Natural killer cell (primary cell): Measurements from ENCODE around the gene NDUFV1. TPM values are rescaled to one million over a fixed set of nuclear protein-coding genes. Genes with fewer than 3 reads are reported as not detected.

Experiments used
- ATAC-seq, 3 donors: fragments of 150-1000 bp in 2 of 3; fragments of 200-7000 bp in 1 of 3; cut with Tn5 transposase; 1 replicate in 1 of 3; 2 replicates in 2 of 3; pipeline ENCODE4 v1.10.0; 2021; ENCODE audit warnings: mild to moderate bottlenecking in 2 of 3, moderate library complexity in 2 of 3
- DNase-seq, 2 donors: peaks; one replicate each; pipeline versions ENCODE4 v3.0.0 to v3.0.0-alpha.2; 2013 to 2021; ENCODE audit warnings: mixed read lengths in 1 of 2
- H3K27ac ChIP-seq: one replicate; pipeline ENCODE4 v1.5.1; 2013; ENCODE audit warnings: mild to moderate bottlenecking, low read length
- H3K27me3 ChIP-seq: one replicate; pipeline ENCODE4 v1.6.1; 2013; ENCODE audit warnings: low read length; ENCODE audit not compliant: control insufficient read depth, insufficient read depth
- H3K36me3 ChIP-seq: one replicate; pipeline ENCODE4 v1.6.1; 2013; ENCODE audit warnings: low read length; ENCODE audit not compliant: control insufficient read depth, insufficient read depth
- H3K4me1 ChIP-seq: one replicate; pipeline ENCODE4 v1.6.1; 2013; ENCODE audit warnings: low read length; ENCODE audit not compliant: control insufficient read depth, insufficient read depth
- H3K4me3 ChIP-seq: one replicate; pipeline ENCODE4 v1.5.1; 2013; ENCODE audit warnings: low read length
- H3K9me3 ChIP-seq: one replicate; pipeline ENCODE4 v1.6.1; 2013; ENCODE audit warnings: low read length; ENCODE audit not compliant: control insufficient read depth, insufficient read depth
- H3K27ac Mint-ChIP-seq, 2 donors: one replicate each; pipeline ENCODE4 v1.8.0; 2022; ENCODE audit warnings: mild to moderate bottlenecking in 2 of 2, mixed read lengths in 2 of 2, moderate library complexity in 1 of 2
- H3K27me3 Mint-ChIP-seq, 2 donors: one replicate each; pipeline ENCODE4 v1.8.0; 2022; ENCODE audit warnings: low read depth in 2 of 2, mixed read lengths in 2 of 2
- H3K36me3 Mint-ChIP-seq: one replicate; pipeline ENCODE4 v1.8.0; 2022; ENCODE audit warnings: mixed read lengths
- H3K4me1 Mint-ChIP-seq, 2 donors: one replicate each; pipeline ENCODE4 v1.8.0; 2022; ENCODE audit warnings: mixed read lengths in 2 of 2
- H3K4me3 Mint-ChIP-seq: one replicate; pipeline ENCODE4 v1.8.0; 2022; ENCODE audit warnings: mild to moderate bottlenecking, moderate library complexity, mixed read lengths
- H3K9me3 Mint-ChIP-seq, 2 donors: one replicate each; pipeline ENCODE4 v1.8.0; 2022; ENCODE audit warnings: mixed read lengths in 2 of 2
- CTCF ChIP-seq: fragments of 200-600 bp; IDR thresholded peaks from one replicate; pipeline ENCODE4 v1.8.0; 2022; ENCODE audit warnings: antibody characterized with exemption
- WGBS: methylation state at CpG from one replicate; pipeline ENCODE4 v1.1.7; 2013; ENCODE audit warnings: missing lambda C conversion rate; ENCODE audit not compliant: insufficient coverage; 5-methylcytosine and 5-hydroxymethylcytosine counted together
- intact Hi-C: fragments of 100-400 bp; cut with micrococcal nuclease; formaldehyde crosslinking; loops from one replicate; pipeline ENCODE4 v1.14.2; 2022
- total RNA-seq, 4 donors: library from RNA; stranded (reverse); fragments of 120-200 nt in 1 of 4; gene quantifications; one replicate each; pipeline versions ENCODE4 v1.2.3 to v1.2.4, GENCODE V29; 2013 to 2022

NDUFV1 gene
- total RNA-seq, result 100 to 1,000 TPM; 346 to 393 (median 360) TPM
- 201 TPM for total RNA-seq (2013)

DNA sequence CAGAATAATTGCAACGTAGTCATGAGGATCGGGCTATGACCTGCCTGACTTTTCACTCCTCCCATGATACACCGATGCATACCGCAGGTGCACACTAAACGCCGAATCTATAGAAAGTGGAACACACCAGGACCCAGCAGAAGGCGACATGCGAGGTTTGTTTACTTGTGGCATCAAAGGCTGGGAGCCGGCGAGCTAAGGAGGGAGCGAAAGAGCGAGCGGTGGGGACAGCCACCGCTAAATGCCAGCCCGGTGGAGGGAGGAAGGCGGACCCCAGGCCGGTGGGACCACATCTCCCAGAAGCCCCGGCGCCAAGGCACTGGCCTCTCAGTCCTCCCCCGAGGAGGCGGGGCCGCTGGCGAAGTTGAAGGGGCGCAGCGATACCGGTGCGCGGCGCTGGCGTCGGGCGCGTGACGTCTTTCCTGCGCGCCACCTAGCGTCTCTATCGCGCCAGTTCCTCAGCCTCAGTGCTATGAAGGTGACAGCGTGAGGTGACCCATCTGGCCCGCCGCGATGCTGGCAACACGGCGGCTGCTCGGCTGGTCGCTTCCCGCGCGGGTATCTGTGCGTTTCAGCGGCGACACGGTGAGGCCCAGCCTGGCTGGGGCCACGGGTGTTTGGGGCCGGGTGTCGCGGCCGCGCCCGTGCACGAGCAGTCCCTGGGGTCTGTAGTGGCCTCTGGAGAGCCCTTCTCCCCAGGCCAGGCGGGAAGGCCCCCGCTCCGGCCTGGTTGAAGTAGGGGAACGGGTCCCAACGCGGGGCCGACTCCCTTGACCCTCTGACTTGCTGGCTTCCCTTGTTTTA, at the start of gene NDUFV1:
TSS of gene NDUFV1 (plus strand) at position 445 of the 804 bp plus-strand sequence. CDS start at position 514, 69 bp downstream.
- Mint-ChIP-seq H3K27me3 (no peaks in the 10 kb centered on the region), H3K9me3 (no peaks in the 10 kb centered on the region), H3K27ac (peak within 1 kb of the TSS; percentile 78 to 91), H3K4me1 (peaks cover 10 to 16% of the 10 kb centered on the region in 2 donors), H3K36me3 (no peaks in the 10 kb centered on the region), H3K4me3 (peak within 1 kb of the TSS; percentile 91)
- TF ChIP-seq CTCF, result peak; percentile 74
- Histone ChIP-seq H3K27me3 (no peaks in the 10 kb centered on the region), H3K36me3 (peaks cover 32% of the 10 kb centered on the region), H3K4me1 (peaks cover 23% of the 10 kb centered on the region), H3K27ac (peak within 1 kb of the TSS; percentile 51), H3K4me3 (peak within 1 kb of the TSS; percentile 55), H3K9me3 (no peaks in the 10 kb centered on the region)
- ATAC-seq (peak; percentile 98 to 99 (median 99)), DNase-seq (peak; percentile 94 to 98)
- intact Hi-C loops, result loop anchor here (5.0 kb wide), 1 partner anchor 34 kb away; no protein-coding TSS in a partner anchor
- under 1% methylated on average over 69 of the region's 69 CpGs for WGBS

DNA sequence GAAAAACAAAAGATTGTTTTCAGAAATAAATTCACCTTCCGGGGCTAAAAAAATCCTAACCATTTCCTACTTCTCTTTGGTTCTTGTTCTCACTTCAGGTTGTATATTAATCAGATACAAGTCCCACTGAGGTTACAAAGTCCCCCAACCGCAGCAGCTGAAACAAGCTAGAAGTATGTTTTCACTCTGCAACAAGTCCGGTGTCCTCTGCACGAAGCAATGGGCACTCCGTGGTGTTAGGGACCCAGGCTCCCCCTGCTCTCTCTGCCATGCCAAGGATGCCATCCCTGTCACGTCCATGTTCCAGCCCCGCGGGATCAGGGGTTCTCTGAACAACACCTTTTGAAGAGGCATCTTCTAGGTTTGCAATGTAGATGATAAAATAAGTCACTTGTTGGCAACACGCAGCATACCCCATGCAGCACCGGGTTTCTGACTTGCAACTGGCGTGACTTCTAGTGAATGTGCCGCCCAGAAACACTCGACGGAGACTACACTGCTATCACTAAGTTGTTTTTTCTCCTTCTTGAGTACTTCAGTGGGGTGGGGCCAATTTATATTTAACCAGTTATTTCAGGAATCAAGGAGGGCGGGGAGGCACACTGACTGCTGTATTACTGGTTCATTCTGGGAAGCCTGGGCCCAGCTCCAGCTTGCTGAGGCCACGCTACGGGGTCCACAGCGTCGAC, 48.5 kb upstream of the NDUFV1 start:
- WGBS, result 90% methylated on average over 19 of the region's 19 CpGs
- Histone ChIP-seq H3K9me3 (no peaks in the 10 kb centered on the region), H3K36me3 (no peaks in the 10 kb centered on the region), H3K27me3 (peaks cover 2% of the 10 kb centered on the region), H3K4me3 (no peak overlapping the region), H3K27ac (no peak overlapping the region), H3K4me1 (peaks cover 10% of the 10 kb centered on the region)
- intact Hi-C loops, result no loop called here
- Mint-ChIP-seq H3K4me3 (no peak overlapping the region), H3K36me3 (no peaks in the 10 kb centered on the region), H3K27me3 (peaks cover 15 to 20% of the 10 kb centered on the region in 2 donors), H3K4me1 (peaks cover 9 to 10% of the 10 kb centered on the region in 2 donors), H3K27ac (no peak overlapping the region), H3K9me3 (no peaks in the 10 kb centered on the region)
- DNase-seq (no peak), ATAC-seq (no peak)
- TF ChIP-seq CTCF, result no peak

GRCh38 chr11:67561971-67562619, 44.6 kb upstream of the NDUFV1 start:
- no peak overlapping the region for H3K27ac Mint-ChIP-seq
- H3K4me1 ChIP-seq, result peaks cover 10% of the 10 kb centered on the region
- DNase-seq, result peak in 1 of 2 donors; percentile 2
- 52% methylated on average over 9 of the region's 10 CpGs for WGBS
- intact Hi-C loops, result no loop called here
- no peak for TF ChIP-seq CTCF
- ATAC-seq, result no peak
- peaks cover 2% of the 10 kb centered on the region for H3K27me3 ChIP-seq
- H3K27me3 Mint-ChIP-seq, result peaks cover 20 to 28% of the 10 kb centered on the region in 2 donors
- no peak overlapping the region for H3K27ac ChIP-seq
- no peaks in the 10 kb centered on the region for H3K36me3 Mint-ChIP-seq
- peaks cover 9 to 10% of the 10 kb centered on the region in 2 donors for H3K4me1 Mint-ChIP-seq
- no peaks in the 10 kb centered on the region for H3K9me3 Mint-ChIP-seq
- no peak overlapping the region for H3K4me3 ChIP-seq
- H3K36me3 ChIP-seq, result no peaks in the 10 kb centered on the region
- no peak overlapping the region for H3K4me3 Mint-ChIP-seq
- no peaks in the 10 kb centered on the region for H3K9me3 ChIP-seq
